PC-3 (cell line): ENCODE results near the gene RAI1. TPM values are rescaled to one million over a fixed set of nuclear protein-coding genes. Genes with fewer than 3 reads are reported as not detected.

Experiments
- ATAC-seq: fragments of 200-7000 bp; cut with Tn5 transposase; 2 replicates; pipeline ENCODE4 v1.9.1; 2020; ENCODE audit warnings: mild to moderate bottlenecking, moderate library complexity
- BruUV-seq: library from RNA; stranded (reverse); fragments of 400-500 nt; replicated peaks from 2 replicates; lab custom pipeline; 2021; lab: Mats Ljungman, UMichigan
- CTCF ChIA-PET: fragments of 300-600 bp; sonication (Branson Sonifier 250); formaldehyde crosslinking; loops from one replicate; lab custom pipeline; 2022; ENCODE audit warnings: antibody characterized with exemption; lab: Charles Lee
- POLR2A ChIA-PET: fragments of 300-600 bp; sonication (Branson Sonifier 250); formaldehyde crosslinking; loops from one replicate; lab custom pipeline; 2022; ENCODE audit warnings: antibody characterized with exemption; ENCODE audit not compliant: unreplicated experiment; lab: Charles Lee
- DNase-seq: peaks from one replicate; pipeline ENCODE4 v3.0.0-alpha.2; 2015
- H2AFZ ChIP-seq: fragments of 300-600 bp; sonication (generic); 2 replicates; pipeline ENCODE4 v1.6.0; 2016; ENCODE audit warnings: antibody characterized with exemption, low read length
- H3F3A ChIP-seq: fragments of 300-600 bp; sonication (generic); one replicate; pipeline ENCODE4 v1.6.0; 2017; ENCODE audit warnings: antibody characterized with exemption, low read length, control low read depth, mild to moderate bottlenecking; ENCODE audit not compliant: unreplicated experiment
- H3K27ac ChIP-seq: fragments of 300-600 bp; sonication (generic); 2 replicates; pipeline ENCODE4 v1.5.1; 2016; ENCODE audit warnings: mild to moderate bottlenecking, low read length
- H3K27me3 ChIP-seq: fragments of 300-600 bp; sonication (generic); 2 replicates; pipeline ENCODE4 v1.6.1; 2016; ENCODE audit warnings: low read length, mixed read lengths
- H3K36me3 ChIP-seq: fragments of 300-600 bp; sonication (generic); 2 replicates; pipeline ENCODE4 v1.6.1; 2016; ENCODE audit warnings: low read depth, mixed run types, low read length, mixed read lengths
- H3K4me1 ChIP-seq: fragments of 300-600 bp; sonication (generic); 2 replicates; pipeline ENCODE4 v1.5.1; 2016; ENCODE audit warnings: low read length; ENCODE audit not compliant: insufficient read depth
- H3K4me2 ChIP-seq: fragments of 300-600 bp; sonication (generic); 2 replicates; pipeline ENCODE4 v1.6.0; 2016; ENCODE audit warnings: low read length
- H3K4me3 ChIP-seq: fragments of 300-600 bp; sonication (generic); 2 replicates; pipeline ENCODE4 v1.5.1; 2016; ENCODE audit warnings: mild to moderate bottlenecking, low read length, mixed read lengths
- H3K79me2 ChIP-seq: fragments of 300-600 bp; sonication (generic); 2 replicates; pipeline ENCODE4 v1.6.1; 2017; ENCODE audit warnings: low read length, mixed read lengths
- H3K9ac ChIP-seq: fragments of 300-600 bp; sonication (generic); 2 replicates; pipeline ENCODE4 v1.6.0; 2016; ENCODE audit warnings: mild to moderate bottlenecking, low read length
- H3K9me2 ChIP-seq: fragments of 300-600 bp; sonication (generic); replicated peaks from 2 replicates; pipeline ENCODE4 v1.6.1; 2016; ENCODE audit warnings: mixed run types, low read length, mixed read lengths
- H3K9me3 ChIP-seq: fragments of 300-600 bp; sonication (generic); 2 replicates; pipeline ENCODE4 v1.6.1; 2016; ENCODE audit warnings: low read length, mixed read lengths
- H4K20me1 ChIP-seq: fragments of 300-600 bp; sonication (generic); 2 replicates; pipeline ENCODE4 v1.6.1; 2016; ENCODE audit warnings: low read length, mixed read lengths
- CTCF ChIP-seq: fragments of 300-600 bp; sonication (generic); conservative IDR thresholded peaks from 2 replicates; pipeline ENCODE4 v1.5.1; 2017; ENCODE audit warnings: antibody characterized with exemption, low read depth, mild to moderate bottlenecking, low read length
- EZH2 ChIP-seq: fragments of 300-600 bp; sonication (generic); IDR thresholded peaks from one replicate; pipeline ENCODE4 v1.6.1; 2017; ENCODE audit warnings: antibody characterized with exemption, mild to moderate bottlenecking, low read length; ENCODE audit not compliant: unreplicated experiment
- EZH2phosphoT487 ChIP-seq: fragments of 300-600 bp; sonication (generic); IDR thresholded peaks from 2 replicates; pipeline ENCODE4 v1.6.1; 2018; ENCODE audit warnings: mild to moderate bottlenecking, antibody characterized with exemption, low read length, borderline replicate concordance
- intact Hi-C: fragments of 100-400 bp; cut with micrococcal nuclease; formaldehyde crosslinking; loops from 2 replicates; pipeline ENCODE4 v1.9.0; 2023
- total RNA-seq: library from RNA; depleted of rRNA; stranded (reverse); fragments of >200 nt; gene quantifications from 2 replicates; pipeline ENCODE4 v1.2.3, GENCODE V29; 2014

RAI1 gene
- total RNA-seq, 1 experiment from 2014 or later, result 33.0 TPM

- H3K79me2 ChIP-seq, result peaks cover 67% of the 10 kb centered on the region
These were observed 39.9 kb downstream of the RAI1 start for GRCh38 chr17:17721140-17721668.

GRCh38 chr17:17722081-17722905 is 41.0 kb downstream of the RAI1 start:
- ChIA-PET POLR2A (no interaction called here), CTCF (no interaction called here)
- Histone ChIP-seq H4K20me1 (peaks cover 6% of the 10 kb centered on the region; the same call in 1 of the 2 replicates), H3F3A (no peaks in the 10 kb centered on the region), H3K4me3 (no peak overlapping the region), H3K79me2 (peaks cover 63% of the 10 kb centered on the region), H3K9me2 (no peaks in the 10 kb centered on the region), H3K4me1 (peaks cover 26% of the 10 kb centered on the region), H3K36me3 (0 out of 2 replicates have a peak, but pooled peaks cover 2% of the 10 kb centered on the region), H3K27me3 (no peaks in the 10 kb centered on the region), H2AFZ (no peak overlapping the region), H3K9ac (no peak overlapping the region), H3K9me3 (no peaks in the 10 kb centered on the region), H3K4me2 (no peak overlapping the region), H3K27ac (no peak overlapping the region)
- no peak for DNase-seq
- no peak for ATAC-seq
- BruUV-seq, result no TSS peak
- intact Hi-C loops, result no loop called here
- TF ChIP-seq EZH2 (no peak), CTCF (no peak), EZH2phosphoT487 (no peak)

More at GRCh38 chr17:17721140-17721668, 39.9 kb downstream of the RAI1 start:
- Histone ChIP-seq H3K4me1 (peaks cover 26% of the 10 kb centered on the region), H3K27me3 (no peaks in the 10 kb centered on the region), H3K4me3 (no peak overlapping the region), H3K9me2 (no peaks in the 10 kb centered on the region), H3F3A (no peaks in the 10 kb centered on the region), H3K9me3 (no peaks in the 10 kb centered on the region), H3K9ac (no peak overlapping the region), H3K36me3 (no peaks in the 10 kb centered on the region), H2AFZ (no peak overlapping the region), H3K27ac (no peak overlapping the region), H3K4me2 (no peak overlapping the region), H4K20me1 (peaks cover 16% of the 10 kb centered on the region; the same call in 1 of the 2 replicates)
- intact Hi-C loops, result no loop called here
- TF ChIP-seq CTCF (no peak), EZH2 (no peak), EZH2phosphoT487 (no peak)
- ChIA-PET CTCF (no interaction called here), POLR2A (no interaction called here)
- BruUV-seq, result no TSS peak
- DNase-seq (peak; percentile 53), ATAC-seq (no peak)
